Cardiac fibroblast (primary cell): ENCODE data around the gene CINP.

Experiments
- DNase-seq, 2 donors: peaks; one replicate each; pipeline versions ENCODE4 v3.0.0 to v3.0.0-alpha.2; 2010; ENCODE audit warnings: low read depth in 2 of 2
- H3K4me3 ChIP-seq, 2 donors: replicated peaks in 1 of 2; 1 replicate in 1 of 2; 2 replicates in 1 of 2; pipeline ENCODE4 v1.5.1; 2011; ENCODE audit warnings: low read depth in 2 of 2, low read length in 2 of 2, mild to moderate bottlenecking in 2 of 2, moderate library complexity in 1 of 2
- TF ChIP-seq, protein P1 (sequence below): IDR thresholded peaks from one replicate; pipeline ENCODE4 v1.5.1; 2011; ENCODE audit warnings: low read depth, mild to moderate bottlenecking, low read length, inconsistent platforms

CINP gene

GRCh38 chr14:102392506-102392905 lies 29.8 kb upstream of the CINP start:
- no peak overlapping the region for H3K4me3 ChIP-seq
- TF ChIP-seq, protein P1, sequence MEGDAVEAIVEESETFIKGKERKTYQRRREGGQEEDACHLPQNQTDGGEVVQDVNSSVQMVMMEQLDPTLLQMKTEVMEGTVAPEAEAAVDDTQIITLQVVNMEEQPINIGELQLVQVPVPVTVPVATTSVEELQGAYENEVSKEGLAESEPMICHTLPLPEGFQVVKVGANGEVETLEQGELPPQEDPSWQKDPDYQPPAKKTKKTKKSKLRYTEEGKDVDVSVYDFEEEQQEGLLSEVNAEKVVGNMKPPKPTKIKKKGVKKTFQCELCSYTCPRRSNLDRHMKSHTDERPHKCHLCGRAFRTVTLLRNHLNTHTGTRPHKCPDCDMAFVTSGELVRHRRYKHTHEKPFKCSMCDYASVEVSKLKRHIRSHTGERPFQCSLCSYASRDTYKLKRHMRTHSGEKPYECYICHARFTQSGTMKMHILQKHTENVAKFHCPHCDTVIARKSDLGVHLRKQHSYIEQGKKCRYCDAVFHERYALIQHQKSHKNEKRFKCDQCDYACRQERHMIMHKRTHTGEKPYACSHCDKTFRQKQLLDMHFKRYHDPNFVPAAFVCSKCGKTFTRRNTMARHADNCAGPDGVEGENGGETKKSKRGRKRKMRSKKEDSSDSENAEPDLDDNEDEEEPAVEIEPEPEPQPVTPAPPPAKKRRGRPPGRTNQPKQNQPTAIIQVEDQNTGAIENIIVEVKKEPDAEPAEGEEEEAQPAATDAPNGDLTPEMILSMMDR = no peak
- no peak for DNase-seq

GRCh38 chr14:102390064-102390855 lies 27.6 kb upstream of the CINP start:
- TF ChIP-seq, protein P1 = no peak
- no peak overlapping the region for H3K4me3 ChIP-seq
- DNase-seq = peak; percentile 18 to 41

DNA sequence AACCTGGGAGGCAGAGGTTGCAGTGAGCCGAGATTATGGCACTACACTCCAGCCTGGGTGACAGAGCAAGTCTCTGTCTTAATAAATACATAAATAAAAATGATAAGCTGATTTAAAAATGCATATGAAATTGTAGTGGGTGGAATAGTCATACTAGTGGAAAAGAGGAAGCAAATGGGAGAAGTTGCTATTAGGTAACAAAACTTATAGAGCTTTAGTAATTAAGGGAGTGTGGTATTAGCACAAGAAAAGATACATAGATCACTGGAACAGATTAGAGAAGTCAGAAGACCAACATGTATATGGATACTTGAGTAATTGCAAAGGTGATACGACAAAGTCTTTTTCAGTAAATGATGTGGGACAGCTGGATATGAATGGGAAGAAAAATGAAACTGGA lies 26.6 kb upstream of the CINP start:
- no peak overlapping the region for H3K4me3 ChIP-seq
- DNase-seq = no peak
- TF ChIP-seq, protein P1 = no peak

- no peak for DNase-seq
- no peak overlapping the region for H3K4me3 ChIP-seq
- TF ChIP-seq, protein P1 = no peak
These were observed 24.4 kb upstream of the CINP start for GRCh38 chr14:102387086-102387485.

- H3K4me3 ChIP-seq = no peak overlapping the region
- TF ChIP-seq, protein P1 = no peak
- no peak for DNase-seq
These were observed 16.1 kb upstream of the CINP start for GRCh38 chr14:102378830-102379229.

DNA sequence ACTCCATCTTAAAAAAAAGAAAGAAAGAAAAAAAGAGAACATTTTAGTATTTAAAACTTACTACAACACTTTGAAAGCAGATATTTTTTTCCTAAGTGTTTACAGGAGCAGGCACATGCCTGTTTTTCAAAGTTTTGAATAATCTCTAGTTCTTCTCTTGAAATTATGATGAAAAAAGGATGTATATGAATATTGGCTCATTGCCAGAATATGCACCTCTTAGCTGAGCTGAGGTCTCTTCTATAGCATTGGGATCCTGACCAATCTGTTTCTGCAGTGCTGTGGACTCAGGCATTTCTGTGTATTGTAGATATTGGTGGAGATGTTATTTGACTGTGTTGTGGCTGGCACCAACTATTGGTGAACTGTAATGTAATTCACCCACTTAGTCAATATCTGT lies 15.0 kb upstream of the CINP start:
- H3K4me3 ChIP-seq = no peak overlapping the region
- DNase-seq = no peak
- TF ChIP-seq, protein P1 = no peak

DNA sequence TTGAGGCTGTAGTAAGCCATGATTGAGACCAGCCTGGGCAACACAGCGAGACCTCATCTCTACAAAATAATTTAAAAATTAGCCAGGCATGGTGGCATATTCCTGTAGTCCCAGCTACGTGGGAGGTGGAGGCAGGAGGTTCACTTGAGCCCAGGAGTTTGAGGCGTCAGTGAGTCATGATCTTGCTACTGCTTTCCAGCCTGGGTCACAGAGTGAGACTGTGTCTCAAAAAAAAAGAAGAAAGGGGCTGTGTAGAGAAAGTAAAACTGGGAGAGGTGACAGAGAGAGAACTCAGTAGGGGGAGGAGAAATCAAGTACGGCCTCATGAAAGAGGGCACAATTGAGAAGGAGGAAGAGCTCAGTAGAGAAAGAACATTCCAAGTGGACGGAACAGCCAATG lies 12.4 kb upstream of the CINP start:
- DNase-seq = no peak
- H3K4me3 ChIP-seq = no peak overlapping the region

More for the DNA sequence above, 12.4 kb upstream of the CINP start:
- TF ChIP-seq, protein P1 = no peak
